ENCODE results near the gene SIRT5. TPM values are rescaled to one million over a fixed set of nuclear protein-coding genes. Genes with fewer than 3 reads are reported as not detected.

The SIRT5 gene
- total and polyA plus RNA-seq, 4 donors, result 12.4 to 17.3 (median 14.4) TPM

- DNase-seq (ENCODE audit: low read depth in 4 of 6, low spot score in 6 of 6), result no peak
- Histone ChIP-seq H3K36me3 (ENCODE audit: control insufficient read depth, insufficient read depth, low read length) (no peaks in the 10 kb centered on the region), H3K4me3 (ENCODE audit: low read depth, low read length) (no peak overlapping the region), H3K27me3 (ENCODE audit: control insufficient read depth, insufficient read depth, low read length) (no peaks in the 10 kb centered on the region), H3K4me1 (ENCODE audit: control insufficient read depth, insufficient read depth, low read length) (no peaks in the 10 kb centered on the region), H3K27ac (ENCODE audit: low read depth, low read length) (no peak overlapping the region), H3K9me3 (ENCODE audit: control insufficient read depth, insufficient read depth, low read length) (no peaks in the 10 kb centered on the region)
- WGBS (ENCODE audit: insufficient coverage), result no CpG with 5 or more reads among the region's 2 CpGs
These were observed 87.2 kb downstream of the SIRT5 start for GRCh38 chr6:13661647-13662046.

GRCh38 chr6:13662651-13663334, 88.4 kb downstream of the SIRT5 start:
- Histone ChIP-seq H3K4me1 (ENCODE audit: control insufficient read depth, insufficient read depth, low read length) (no peaks in the 10 kb centered on the region), H3K9me3 (ENCODE audit: control insufficient read depth, insufficient read depth, low read length) (no peaks in the 10 kb centered on the region), H3K27me3 (ENCODE audit: control insufficient read depth, insufficient read depth, low read length) (no peaks in the 10 kb centered on the region), H3K36me3 (ENCODE audit: control insufficient read depth, insufficient read depth, low read length) (no peaks in the 10 kb centered on the region), H3K27ac (ENCODE audit: low read depth, low read length) (no peak overlapping the region), H3K4me3 (ENCODE audit: low read depth, low read length) (no peak overlapping the region)
- no peak for DNase-seq (ENCODE audit: low read depth in 4 of 6, low spot score in 6 of 6)
- WGBS (ENCODE audit: insufficient coverage), result no CpG with 5 or more reads among the region's 3 CpGs

GRCh38 chr6:13663986-13664385, 89.6 kb downstream of the SIRT5 start:
- Histone ChIP-seq H3K27ac (ENCODE audit: low read depth, low read length) (no peak overlapping the region), H3K27me3 (ENCODE audit: control insufficient read depth, insufficient read depth, low read length) (no peaks in the 10 kb centered on the region), H3K4me1 (ENCODE audit: control insufficient read depth, insufficient read depth, low read length) (no peaks in the 10 kb centered on the region), H3K4me3 (ENCODE audit: low read depth, low read length) (no peak overlapping the region), H3K9me3 (ENCODE audit: control insufficient read depth, insufficient read depth, low read length) (no peaks in the 10 kb centered on the region), H3K36me3 (ENCODE audit: control insufficient read depth, insufficient read depth, low read length) (no peaks in the 10 kb centered on the region)
- 100% methylated on average over 2 of the region's 4 CpGs for WGBS (ENCODE audit: insufficient coverage)
- DNase-seq (ENCODE audit: low read depth in 4 of 6, low spot score in 6 of 6), result no peak

Other genes starting within 250 kb of the SIRT5 start
- 10 to 100 TPM; 26.2 to 28.5 TPM for gene TBC1D7, start 246.1 kb upstream of the SIRT5 start, total RNA-seq
- 10 to 100 TPM; 34.1 to 41.5 TPM for gene TBC1D7, start 246.1 kb upstream of the SIRT5 start, polyA plus RNA-seq (ENCODE audit: insufficient read length in 2 of 2)
- gene GFOD1, start 87.0 kb upstream of the SIRT5 start, total RNA-seq, result 10 to 100 TPM in 1 of 2 donors, 1 to 10 TPM in 1; 9.4 to 30.6 TPM
- gene GFOD1, start 87.0 kb upstream of the SIRT5 start, polyA plus RNA-seq (ENCODE audit: insufficient read length in 2 of 2), result 10 to 100 TPM; 16.9 to 18.4 TPM
- 10 to 100 TPM; 52.4 to 65.1 TPM for gene NOL7, start 40.7 kb downstream of the SIRT5 start, total RNA-seq
- gene NOL7, start 40.7 kb downstream of the SIRT5 start, polyA plus RNA-seq (ENCODE audit: insufficient read length in 2 of 2), result 10 to 100 TPM; 90.1 to 92.6 TPM
- gene RANBP9, start 137.2 kb downstream of the SIRT5 start, total RNA-seq, result 10 to 100 TPM; 34.8 to 59.2 TPM
- 10 to 100 TPM; 53.1 to 59.8 TPM for gene RANBP9, start 137.2 kb downstream of the SIRT5 start, polyA plus RNA-seq (ENCODE audit: insufficient read length in 2 of 2)
- 10 to 100 TPM; 20.6 to 22.6 TPM for gene MCUR1, start 240.0 kb downstream of the SIRT5 start, total RNA-seq
- gene MCUR1, start 240.0 kb downstream of the SIRT5 start, polyA plus RNA-seq (ENCODE audit: insufficient read length in 2 of 2), result 10 to 100 TPM; 45.7 to 52.2 TPM